OCI-LY7 (cell line): ENCODE data around the gene TRH.

Experiments used
- EZH2phosphoT487 ChIP-seq: fragments of 200-600 bp; sonication (generic); IDR thresholded peaks from 2 replicates; pipeline ENCODE4 v1.6.1; 2018; ENCODE audit warnings: low read depth, borderline replicate concordance, mild to moderate bottlenecking, mixed run types, antibody characterized with exemption, low read length, moderate library complexity, mixed read lengths
- TF ChIP-seq, protein P1 (sequence below): fragments of 200-600 bp; sonication (generic); conservative IDR thresholded peaks from 2 replicates; pipeline ENCODE4 v1.5.1; 2014; ENCODE audit warnings: mild to moderate bottlenecking, antibody characterized with exemption, low read length, moderate library complexity, mixed read lengths

DNA sequence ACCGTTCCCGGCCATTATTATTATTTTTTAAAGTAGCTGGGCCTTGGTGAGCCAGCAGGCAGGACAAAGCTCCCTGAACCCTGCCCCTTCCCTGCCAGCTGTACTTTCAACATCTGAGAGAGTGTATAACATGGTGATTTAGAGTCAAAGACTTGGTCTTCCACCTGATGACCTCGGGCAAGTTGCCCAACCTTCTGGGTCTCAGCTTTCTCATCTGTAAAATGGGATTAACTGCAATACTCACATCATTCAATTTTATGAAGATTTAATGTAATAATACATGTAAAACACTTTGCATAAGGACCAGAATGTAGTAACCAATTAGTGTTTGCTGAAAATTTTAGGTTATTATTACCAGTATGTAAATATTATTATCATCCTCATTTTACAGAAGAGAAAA, 11.9 kb upstream of the TRH start:
- TF ChIP-seq, protein P1, sequence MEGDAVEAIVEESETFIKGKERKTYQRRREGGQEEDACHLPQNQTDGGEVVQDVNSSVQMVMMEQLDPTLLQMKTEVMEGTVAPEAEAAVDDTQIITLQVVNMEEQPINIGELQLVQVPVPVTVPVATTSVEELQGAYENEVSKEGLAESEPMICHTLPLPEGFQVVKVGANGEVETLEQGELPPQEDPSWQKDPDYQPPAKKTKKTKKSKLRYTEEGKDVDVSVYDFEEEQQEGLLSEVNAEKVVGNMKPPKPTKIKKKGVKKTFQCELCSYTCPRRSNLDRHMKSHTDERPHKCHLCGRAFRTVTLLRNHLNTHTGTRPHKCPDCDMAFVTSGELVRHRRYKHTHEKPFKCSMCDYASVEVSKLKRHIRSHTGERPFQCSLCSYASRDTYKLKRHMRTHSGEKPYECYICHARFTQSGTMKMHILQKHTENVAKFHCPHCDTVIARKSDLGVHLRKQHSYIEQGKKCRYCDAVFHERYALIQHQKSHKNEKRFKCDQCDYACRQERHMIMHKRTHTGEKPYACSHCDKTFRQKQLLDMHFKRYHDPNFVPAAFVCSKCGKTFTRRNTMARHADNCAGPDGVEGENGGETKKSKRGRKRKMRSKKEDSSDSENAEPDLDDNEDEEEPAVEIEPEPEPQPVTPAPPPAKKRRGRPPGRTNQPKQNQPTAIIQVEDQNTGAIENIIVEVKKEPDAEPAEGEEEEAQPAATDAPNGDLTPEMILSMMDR = no peak
- TF ChIP-seq EZH2phosphoT487 = no peak
